Caki2 (cell line): ENCODE results near the gene EVC2. TPM values are rescaled to one million over a fixed set of nuclear protein-coding genes. Genes with fewer than 3 reads are reported as not detected.

Source experiments
- DNase-seq: peaks from one replicate; pipeline ENCODE4 v3.0.0-alpha.2; 2015; ENCODE audit warnings: low read depth
- in situ Hi-C: cut with HindIII; loops from 2 replicates; pipeline ENCODE4 v1.10.0; 2016; ENCODE audit warnings: low sequenced_read_pairs, low pct_unique_long_range_greater_than_20kb, mixed read lengths
- total RNA-seq: library from RNA; depleted of rRNA; stranded (reverse); fragments of >200 nt; shearing (Covaris generic); gene quantifications from 2 replicates; pipeline ENCODE4 v1.2.3, GENCODE V29; 2014; ENCODE audit warnings: low replicate concordance; rRNA removed

EVC2 gene, protein sequence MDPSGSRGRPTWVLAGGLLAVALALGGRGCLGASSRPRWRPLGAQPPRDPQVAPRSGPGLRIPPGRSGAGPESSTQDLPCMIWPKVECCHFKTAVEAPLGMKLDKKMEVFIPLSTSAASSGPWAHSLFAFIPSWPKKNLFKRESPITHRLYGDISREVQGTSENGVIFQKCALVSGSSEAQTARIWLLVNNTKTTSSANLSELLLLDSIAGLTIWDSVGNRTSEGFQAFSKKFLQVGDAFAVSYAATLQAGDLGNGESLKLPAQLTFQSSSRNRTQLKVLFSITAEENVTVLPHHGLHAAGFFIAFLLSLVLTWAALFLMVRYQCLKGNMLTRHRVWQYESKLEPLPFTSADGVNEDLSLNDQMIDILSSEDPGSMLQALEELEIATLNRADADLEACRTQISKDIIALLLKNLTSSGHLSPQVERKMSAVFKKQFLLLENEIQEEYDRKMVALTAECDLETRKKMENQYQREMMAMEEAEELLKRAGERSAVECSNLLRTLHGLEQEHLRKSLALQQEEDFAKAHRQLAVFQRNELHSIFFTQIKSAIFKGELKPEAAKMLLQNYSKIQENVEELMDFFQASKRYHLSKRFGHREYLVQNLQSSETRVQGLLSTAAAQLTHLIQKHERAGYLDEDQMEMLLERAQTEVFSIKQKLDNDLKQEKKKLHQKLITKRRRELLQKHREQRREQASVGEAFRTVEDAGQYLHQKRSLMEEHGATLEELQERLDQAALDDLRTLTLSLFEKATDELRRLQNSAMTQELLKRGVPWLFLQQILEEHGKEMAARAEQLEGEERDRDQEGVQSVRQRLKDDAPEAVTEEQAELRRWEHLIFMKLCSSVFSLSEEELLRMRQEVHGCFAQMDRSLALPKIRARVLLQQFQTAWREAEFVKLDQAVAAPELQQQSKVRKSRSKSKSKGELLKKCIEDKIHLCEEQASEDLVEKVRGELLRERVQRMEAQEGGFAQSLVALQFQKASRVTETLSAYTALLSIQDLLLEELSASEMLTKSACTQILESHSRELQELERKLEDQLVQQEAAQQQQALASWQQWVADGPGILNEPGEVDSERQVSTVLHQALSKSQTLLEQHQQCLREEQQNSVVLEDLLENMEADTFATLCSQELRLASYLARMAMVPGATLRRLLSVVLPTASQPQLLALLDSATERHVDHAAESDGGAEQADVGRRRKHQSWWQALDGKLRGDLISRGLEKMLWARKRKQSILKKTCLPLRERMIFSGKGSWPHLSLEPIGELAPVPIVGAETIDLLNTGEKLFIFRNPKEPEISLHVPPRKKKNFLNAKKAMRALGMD
- not detected in 2 replicates for total RNA-seq

DNA sequence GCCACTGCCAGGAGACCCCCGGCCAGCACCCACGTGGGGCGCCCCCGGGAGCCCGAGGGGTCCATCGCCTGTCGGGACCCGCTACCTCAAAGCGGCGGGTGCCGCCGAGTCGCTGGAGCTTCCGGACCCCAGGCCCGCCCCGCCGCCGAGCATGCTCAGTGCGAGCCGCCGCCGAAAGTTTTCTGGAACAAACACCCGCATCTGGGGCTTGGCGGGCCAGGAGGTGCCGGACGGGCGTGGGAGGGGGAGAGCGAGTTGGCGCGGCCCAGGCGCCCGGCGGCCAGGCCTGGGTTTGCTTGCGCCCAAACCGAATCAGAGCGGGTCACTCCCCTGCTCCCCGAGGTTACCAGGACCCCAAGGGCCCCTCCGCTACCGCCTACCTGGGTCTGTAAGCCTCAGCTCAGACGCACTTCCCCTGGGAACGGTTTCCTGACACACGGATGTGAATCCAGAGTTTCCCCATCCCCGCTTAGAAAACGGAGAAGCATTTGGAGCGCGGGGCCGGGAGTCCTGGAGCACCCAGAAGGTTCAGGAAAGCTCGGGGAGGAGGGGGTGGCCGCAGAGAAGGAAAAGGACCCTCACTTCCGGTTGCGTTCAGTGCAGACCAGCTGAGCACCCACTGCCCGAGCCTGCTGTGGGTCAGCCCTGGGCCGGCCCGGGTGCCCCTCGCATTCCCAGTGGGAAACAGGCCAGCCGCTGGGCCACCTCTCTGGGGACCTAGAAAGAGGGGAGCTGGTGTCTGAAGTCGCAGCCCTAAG lies at the start of gene EVC2:
TSS of gene EVC2 (minus strand) at position 111 of the 758 bp plus-strand sequence. CDS start at position 65, 46 bp downstream.
- DNase-seq = no peak
- in situ Hi-C loops = no loop called here

DNA sequence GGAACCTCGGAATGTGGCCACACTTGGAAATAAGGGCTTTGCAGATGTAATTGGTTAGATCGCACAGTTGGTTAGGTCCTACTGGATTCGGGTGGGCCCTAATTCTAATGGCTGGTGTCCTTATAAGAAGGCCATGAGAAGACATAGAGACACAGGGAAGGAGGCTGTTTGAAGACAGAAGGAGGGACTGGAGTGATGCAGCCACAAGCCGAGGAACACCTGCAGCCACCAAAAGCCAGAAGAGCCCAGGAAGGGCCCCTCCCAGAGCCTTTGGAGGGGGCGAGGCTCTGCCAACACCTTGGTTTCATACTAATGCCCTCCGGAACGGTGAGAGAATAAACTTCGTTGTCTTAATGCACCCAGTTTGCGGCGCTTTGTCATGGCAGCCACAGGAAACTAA lies 49.6 kb upstream of the EVC2 start:
- in situ Hi-C loops = no loop called here
- DNase-seq = no peak

DNA sequence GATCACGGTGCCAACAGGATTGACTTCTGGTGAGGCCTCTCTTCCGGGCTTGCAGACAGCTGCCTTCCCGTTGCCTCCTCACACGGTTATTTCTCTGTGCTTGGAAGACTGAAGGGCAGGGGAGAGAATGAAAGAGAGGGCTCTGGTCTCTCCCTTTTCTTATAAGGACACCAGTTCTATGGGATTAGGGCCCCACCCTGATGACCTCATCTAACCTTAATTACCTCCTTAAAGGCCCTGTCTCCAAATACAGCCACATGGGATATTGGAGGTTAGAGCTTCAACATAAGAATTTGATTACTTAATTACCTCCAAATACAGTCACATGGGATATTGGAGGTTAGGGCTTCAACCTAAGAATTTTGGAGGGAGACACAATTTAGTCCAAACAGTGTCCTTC lies 49.2 kb upstream of the EVC2 start:
- in situ Hi-C loops = no loop called here
- DNase-seq = no peak

DNA sequence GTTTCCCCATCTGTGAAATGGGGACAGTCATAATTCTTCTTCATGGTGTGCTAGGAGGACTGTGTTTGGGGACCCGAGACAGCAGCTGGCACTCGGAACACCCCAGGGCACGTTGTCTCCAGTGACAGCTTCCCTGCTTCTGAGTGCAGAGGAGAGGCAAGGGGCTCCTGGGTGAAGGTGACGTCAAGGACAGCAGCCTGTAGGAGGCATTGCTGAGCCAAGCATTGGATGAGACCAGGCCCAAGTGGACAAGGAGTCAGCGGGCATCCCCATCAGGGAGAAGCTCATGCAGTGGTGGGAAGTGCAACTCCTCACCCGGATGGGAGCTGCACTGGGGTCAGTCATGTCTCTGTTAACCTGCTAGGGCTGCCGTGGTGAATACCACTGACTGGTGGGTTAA lies 48.7 kb upstream of the EVC2 start:
- in situ Hi-C loops = no loop called here
- no peak for DNase-seq

DNA sequence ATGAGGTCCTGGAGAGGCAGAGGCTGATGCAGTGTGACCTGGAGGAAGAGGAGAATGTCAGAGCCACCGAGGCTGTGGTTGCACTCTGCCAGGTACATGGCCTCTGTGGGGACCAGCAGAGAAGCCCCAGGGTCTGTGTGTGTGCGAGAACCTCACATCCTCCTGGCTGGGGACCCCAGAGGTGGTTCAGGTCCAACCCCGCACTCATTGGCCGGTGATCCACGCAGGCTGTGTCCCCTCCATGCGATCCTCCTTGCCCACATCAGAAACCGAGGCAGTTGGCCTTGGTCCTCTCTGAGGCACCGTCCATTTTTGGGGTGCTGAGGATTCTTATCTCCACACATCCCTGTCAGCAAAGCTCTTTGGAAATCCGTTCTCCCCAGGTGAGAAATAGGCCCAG lies 47.9 kb upstream of the EVC2 start:
- no peak for DNase-seq
- in situ Hi-C loops = no loop called here

DNA sequence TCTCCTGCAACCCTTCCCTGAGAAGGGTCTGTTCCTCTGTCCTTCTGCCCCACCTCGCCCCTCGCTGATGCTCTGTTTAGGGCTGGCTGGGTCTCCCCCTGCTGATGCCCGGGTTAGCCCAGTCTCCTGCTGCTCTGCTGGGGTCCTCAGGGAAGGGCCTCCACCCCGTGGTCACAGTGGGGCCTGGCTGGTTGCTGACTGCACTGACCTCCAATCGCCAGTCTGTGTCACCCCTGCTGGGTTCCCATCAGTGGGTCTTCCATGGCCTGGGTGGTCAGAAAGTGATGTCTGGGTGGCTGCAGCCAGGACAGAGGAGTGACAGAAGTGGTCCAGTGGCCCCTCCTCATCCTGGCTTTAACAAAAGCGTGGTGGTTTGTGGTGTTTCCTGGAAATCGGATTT lies 47.3 kb upstream of the EVC2 start:
- in situ Hi-C loops = no loop called here

DNA sequence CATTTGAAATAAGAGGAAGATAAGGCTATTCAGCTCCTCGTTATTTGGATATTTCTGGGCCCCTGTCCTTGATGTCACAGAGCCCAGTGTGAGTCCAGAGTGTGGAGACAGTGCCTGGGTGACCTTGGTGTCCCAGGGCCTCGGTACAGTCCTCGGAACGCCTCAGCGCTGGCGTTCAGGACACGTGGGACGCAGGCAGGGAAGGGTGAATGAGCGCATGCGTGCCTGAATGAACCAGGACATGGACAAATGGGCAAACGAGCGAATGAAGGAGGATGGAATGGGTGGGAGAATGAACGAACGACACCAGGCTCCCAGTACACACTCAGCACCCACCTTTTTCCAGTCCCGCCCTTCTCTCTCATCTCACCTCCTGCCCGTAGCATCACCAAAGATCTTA lies 46.8 kb upstream of the EVC2 start:
- DNase-seq = no peak
- in situ Hi-C loops = no loop called here

More for the DNA sequence above, 47.3 kb upstream of the EVC2 start:
- no peak for DNase-seq

DNA sequence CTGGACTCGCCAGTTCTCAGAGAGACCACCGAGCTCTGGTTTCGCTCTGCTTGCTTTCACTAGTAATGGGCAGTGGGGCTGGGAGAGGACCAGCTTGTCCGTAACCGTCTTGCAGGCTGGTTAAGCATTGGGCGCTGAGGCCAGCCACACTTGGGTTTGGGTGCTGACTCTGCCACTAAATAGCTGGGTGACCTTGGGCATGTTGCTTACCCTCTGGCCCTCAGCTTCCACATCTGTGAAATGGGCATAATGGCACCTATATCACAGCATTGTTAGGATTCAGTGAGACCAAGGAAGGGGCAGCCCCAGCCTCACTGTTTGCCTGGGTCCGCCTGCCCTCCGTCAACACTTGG lies 46.1 kb upstream of the EVC2 start:
- in situ Hi-C loops = no loop called here
- no peak for DNase-seq

DNA sequence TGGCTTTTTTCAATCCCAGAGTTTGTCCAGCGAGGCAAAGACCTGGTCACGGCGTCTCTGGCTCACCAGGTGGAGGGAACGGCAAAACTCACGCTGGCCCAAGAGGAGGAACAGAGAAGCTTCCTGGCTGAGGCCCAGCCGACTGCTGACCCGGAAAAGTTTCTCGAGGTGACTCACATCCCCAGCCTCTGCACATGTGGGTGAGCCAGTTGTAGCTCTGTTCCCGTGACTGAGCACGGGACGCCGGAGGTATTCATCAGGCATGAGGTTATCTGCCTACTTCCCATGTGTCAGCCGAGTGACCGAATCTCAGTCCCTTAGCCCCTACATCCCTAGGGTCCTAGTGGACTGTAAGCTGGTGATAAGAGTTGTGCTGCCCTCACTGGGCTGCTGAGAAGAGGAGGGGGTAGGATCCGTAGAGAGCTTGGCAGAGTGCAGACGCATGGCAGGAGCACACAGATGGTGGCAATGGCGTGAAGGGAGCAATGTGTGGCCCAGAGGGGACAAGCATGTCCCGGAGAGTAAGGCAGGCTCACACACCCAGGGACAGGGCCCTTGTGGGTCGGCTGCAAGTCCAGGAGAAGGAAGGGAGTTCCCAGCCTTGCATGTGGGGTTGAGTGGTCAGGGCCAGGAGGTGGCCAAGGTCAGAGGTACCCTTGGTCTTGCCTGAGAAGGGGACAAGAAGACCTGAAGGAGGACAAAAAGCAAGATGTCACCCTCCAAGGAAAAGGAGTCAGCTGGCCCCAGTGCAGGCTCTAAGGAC lies 45.6 kb upstream of the EVC2 start:
- DNase-seq = peak; percentile 83
- in situ Hi-C loops = no loop called here

DNA sequence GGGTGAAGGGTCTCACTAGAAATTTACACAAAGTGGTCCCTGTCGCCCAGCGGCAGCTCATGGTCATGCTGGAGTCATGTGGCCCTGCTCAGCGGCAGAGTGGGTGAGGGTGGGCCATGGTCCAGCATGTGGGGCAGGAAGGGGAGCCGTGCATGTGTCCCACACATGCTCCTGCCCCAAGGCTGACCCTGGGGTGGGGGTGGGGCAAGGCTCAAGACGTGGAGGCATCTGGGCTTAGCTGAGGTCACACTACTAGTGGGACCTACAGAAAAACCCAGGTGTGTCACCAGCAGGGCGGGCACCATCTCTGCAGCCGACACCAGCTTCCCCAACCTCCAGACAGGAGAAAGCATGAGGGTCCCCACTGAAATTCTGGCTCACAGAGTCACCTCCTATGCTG lies 45.0 kb upstream of the EVC2 start:
- in situ Hi-C loops = no loop called here
- DNase-seq = no peak

DNA sequence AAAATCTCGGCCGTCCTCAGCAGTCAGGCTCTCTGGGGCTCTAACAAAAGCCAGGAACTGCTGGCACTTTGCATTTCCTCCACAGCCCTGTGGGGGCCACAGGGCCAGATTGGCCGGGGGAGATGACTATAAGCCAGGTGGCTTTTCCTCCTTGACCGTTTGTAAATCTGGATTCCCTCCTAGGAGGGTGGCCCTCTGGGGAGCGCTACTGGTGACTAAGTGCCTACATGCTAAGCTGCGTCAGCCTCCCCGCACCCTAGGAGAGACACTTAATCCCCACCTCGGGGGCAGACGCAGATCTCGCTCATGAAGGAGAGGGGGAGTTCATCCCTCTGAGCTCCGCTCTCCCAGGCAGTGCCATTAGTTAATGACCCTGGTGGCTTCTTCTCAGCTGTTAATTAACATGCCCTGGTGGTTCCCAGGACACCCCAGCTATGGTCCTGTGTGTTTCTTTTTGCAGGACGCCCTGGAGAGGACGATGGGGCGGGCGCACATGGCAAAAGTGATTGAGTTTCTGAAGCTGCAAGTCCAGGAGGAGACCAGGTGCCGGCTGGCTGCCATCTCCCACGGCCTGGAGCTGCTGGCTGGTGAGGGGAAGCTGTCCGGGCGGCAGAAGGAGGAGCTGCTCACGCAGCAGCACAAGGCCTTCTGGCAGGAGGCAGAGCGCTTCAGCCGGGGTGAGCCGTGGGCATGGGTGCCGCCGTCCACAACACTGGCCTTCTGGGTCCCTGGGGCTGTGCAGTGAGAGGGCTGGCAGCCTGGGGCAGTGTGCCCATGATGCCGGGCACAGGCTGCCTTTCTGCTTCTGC lies 44.2 kb upstream of the EVC2 start:
- in situ Hi-C loops = no loop called here
- DNase-seq = no peak

DNA sequence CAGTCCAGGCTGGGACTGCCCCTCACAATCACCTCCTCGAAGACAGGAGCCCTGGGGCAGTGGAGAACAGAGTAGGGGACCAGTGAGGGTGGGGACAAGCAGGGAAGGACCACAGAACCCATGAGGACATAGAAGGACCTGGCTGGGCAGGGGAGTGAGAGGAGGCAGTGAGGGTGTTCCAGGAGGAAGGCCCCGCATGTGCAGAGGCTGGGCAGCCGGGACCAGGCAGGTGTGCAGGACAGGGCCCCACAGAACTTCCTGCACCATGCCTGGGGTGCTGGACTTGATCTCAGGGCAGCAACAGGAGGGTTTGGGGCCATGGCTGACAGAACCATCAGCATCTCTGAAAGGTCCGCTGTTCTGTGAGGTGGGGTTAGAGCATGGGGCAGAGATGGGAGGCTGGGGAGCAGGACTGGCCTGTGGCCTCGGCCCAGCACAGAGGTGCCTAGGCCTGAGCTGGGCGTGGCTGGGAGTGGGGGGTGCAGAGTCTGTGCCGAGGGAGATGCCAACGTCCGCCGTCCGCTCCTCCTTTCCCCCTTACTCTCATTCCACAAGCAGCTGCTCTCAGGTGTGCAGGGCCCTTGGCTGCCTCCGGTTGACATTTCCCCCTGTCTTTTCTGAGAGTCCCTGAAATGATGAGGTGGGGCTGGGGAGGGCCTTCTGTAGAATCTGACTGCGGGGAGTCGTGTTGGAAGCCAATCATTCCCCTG lies 43.5 kb upstream of the EVC2 start:
- DNase-seq = no peak
- in situ Hi-C loops = no loop called here

DNA sequence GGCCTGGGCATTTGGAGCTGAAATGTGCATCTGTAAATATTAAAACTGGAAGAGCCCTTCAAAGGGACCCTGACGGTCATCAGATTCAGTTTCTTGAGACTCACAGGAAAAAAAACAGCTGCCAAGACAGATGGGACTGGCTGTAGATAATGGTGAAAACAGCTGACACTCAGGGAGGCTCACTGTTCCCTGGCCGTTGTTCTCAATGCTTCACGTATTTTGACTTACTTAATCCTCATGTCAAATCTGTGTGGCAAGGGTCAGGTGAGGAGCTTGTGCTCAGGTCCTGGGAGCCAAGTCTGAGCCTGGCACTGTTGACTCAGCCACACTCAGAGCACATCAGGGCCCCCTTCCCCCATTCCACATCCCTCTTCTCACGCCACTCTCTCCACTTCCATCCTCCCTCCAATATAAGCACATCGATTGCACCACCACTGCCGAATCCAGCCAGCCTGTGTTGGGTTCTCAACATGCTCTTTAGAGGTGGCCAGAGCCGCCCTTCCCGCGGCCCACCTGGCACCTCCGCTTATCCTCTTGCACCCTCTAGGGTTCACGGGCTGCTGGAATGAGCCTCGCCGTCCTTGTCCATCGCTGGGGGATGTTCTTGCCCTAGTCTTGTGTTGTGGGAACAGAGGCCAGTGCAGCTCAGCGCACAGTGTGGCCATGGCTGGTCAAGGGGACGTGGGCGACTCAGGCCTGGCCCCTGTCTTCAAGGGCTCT lies 42.7 kb upstream of the EVC2 start:
- in situ Hi-C loops = no loop called here
- DNase-seq = peak; percentile 60

DNA sequence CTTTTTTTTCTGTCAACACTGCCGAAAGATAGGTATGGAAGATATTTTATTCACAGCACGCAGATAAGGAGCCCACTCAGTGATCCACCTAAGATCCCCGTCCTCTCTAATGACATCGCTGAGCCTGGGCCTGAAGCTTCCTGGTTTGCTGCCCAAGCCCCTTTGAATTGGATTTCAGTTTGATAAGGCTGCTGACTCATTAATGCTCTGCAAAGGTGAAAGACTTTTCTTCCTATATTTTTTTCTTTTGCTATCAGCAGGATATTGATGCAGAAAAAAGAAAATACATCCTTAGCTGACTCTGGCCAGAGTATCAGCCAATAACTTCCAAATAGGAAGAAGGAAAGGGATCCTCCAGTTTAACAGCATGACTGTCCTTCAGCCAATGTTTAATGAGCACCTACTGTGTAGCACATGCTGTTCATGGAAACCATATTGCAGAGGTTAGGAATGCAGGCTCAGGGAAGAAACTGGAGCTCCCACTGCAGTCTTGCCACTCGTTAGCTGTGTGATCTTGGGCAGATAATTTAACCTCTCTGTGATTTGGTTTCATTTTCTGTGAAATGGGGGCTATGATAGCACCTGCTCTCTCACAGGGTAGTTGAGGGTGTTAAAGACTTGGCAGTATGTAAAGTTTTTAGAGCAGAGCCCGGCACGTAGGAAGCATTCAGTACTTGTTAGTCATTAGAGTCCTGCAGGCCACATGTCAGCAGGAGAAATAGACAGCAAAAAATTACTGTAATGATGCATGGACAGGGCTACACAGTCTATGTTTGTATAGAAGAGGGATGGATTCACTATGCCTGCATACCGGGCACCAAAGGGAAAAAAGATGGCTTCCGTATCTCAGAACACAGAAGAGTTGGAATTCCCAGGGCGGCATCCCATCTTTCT lies 41.9 kb upstream of the EVC2 start:
- in situ Hi-C loops = no loop called here
- DNase-seq = no peak

DNA sequence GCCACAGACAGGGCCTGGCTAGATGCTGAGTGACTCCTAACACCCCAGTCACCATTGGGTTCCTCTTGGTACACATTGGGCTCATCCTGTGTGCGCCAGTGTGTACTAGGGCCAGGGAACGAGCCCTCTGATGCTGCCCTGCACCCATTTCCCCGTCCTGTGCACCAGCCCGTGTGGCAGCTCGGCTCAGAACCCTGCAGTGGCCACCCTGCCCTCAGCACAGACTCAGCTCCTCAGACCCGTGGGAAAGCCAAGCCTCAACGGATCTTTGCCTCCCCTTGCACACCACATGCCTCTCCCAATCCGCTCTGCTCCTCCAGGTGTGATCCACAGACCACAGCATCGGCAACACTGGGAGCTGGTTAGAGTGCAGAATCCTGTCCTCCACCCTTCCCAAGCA lies 41.2 kb upstream of the EVC2 start:
- in situ Hi-C loops = no loop called here
- no peak for DNase-seq
